GM18907 (cell line): ENCODE measurements around the gene IRS2.

Source experiments
- ATAC-seq: cut with Tn5 transposase; IDR thresholded peaks from one replicate; pipeline ENCODE4 v1.9.1; 2021; ENCODE audit warnings: mild to moderate bottlenecking, moderate library complexity; ENCODE audit not compliant: unreplicated experiment

IRS2 gene

GRCh38 chr13:109809216-109809932, 23.0 kb upstream of the IRS2 start:
- ATAC-seq: no peak

GRCh38 chr13:109807345-109807744, 21.0 kb upstream of the IRS2 start:
- no peak for ATAC-seq

- no peak for ATAC-seq
Measured at GRCh38 chr13:109804654-109805053, 18.3 kb upstream of the IRS2 start.

- no peak for ATAC-seq
Measured at GRCh38 chr13:109803825-109804224, 17.4 kb upstream of the IRS2 start.

GRCh38 chr13:109802936-109803335, 16.6 kb upstream of the IRS2 start:
- ATAC-seq: no peak

GRCh38 chr13:109795011-109795410, 8.6 kb upstream of the IRS2 start:
- no peak for ATAC-seq

GRCh38 chr13:109794095-109794494, 7.7 kb upstream of the IRS2 start:
- no peak for ATAC-seq

GRCh38 chr13:109792416-109793059, 6.2 kb upstream of the IRS2 start:
- no peak for ATAC-seq

- no peak for ATAC-seq
Measured at GRCh38 chr13:109790942-109791605, 4.7 kb upstream of the IRS2 start.

- no peak for ATAC-seq
Measured at GRCh38 chr13:109790086-109790485, 3.7 kb upstream of the IRS2 start.

- ATAC-seq: no peak
Measured at GRCh38 chr13:109789262-109789661, 2.9 kb upstream of the IRS2 start.

- ATAC-seq: no peak
Measured at GRCh38 chr13:109788372-109789111, 2.2 kb upstream of the IRS2 start.

GRCh38 chr13:109787135-109787954, 962 bp upstream of the IRS2 start:
- peak; percentile 21 for ATAC-seq

GRCh38 chr13:109785892-109786450, 412 bp downstream of the IRS2 start:
- ATAC-seq: peak; percentile 24

- peak; percentile 0 for ATAC-seq
Measured at GRCh38 chr13:109785141-109785891, 1.1 kb downstream of the IRS2 start.

GRCh38 chr13:109784590-109785140, 1.7 kb downstream of the IRS2 start:
- no peak for ATAC-seq

- ATAC-seq: no peak
Measured at GRCh38 chr13:109783815-109784589, 2.4 kb downstream of the IRS2 start.

- ATAC-seq: no peak
Measured at GRCh38 chr13:109783447-109783814, 3.0 kb downstream of the IRS2 start.
